Suprapubic skin (tissue), 4 donors: ENCODE results near the gene TMEM62.

Experiments
- EP300 ChIP-seq: sonication (generic); formaldehyde crosslinking; IDR thresholded peaks from one replicate; pipeline ENCODE4 v1.6.1; 2017; ENCODE audit warnings: antibody characterized with exemption
- POLR2A ChIP-seq, 2 donors: fragments of 450-650 bp; IDR thresholded peaks; one replicate each; pipeline ENCODE4 v1.6.1; 2017; ENCODE audit warnings: antibody characterized with exemption in 2 of 2, mild to moderate bottlenecking in 2 of 2, moderate library complexity in 2 of 2
- POLR2AphosphoS5 ChIP-seq, 3 donors: sonication (generic); formaldehyde crosslinking; IDR thresholded peaks; one replicate each; pipeline ENCODE4 v1.6.1; 2017; ENCODE audit warnings: antibody characterized with exemption in 3 of 3
- TF ChIP-seq, protein P1 (sequence below), 2 donors: fragments of 200-600 bp in 1 of 2; fragments of 450-650 bp in 1 of 2; sonication (generic) in 1 of 2; IDR thresholded peaks; one replicate each; pipeline ENCODE4 v1.5.1; 2016 to 2019; ENCODE audit warnings: antibody characterized with exemption in 2 of 2, mild to moderate bottlenecking in 1 of 2, moderate library complexity in 1 of 2

DNA sequence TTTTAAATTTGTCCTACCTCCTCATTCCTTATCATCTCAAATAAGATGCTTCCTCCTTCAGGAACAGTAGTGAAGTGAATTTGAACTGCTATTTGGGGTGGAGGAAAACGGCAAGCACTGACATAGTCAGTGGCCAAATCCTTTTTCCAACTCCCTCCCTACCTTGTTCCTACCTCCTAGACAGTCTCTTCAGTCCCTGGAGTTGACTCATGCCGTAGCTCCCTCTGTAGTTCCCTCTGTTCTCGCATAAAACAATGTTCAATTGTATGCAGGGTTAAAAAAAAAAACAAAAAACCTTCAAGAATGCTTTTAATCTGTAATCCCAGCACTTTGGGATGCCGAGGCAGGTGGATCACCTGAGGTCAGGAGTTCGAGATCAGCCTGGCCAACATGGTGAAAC lies 29.0 kb upstream of the TMEM62 start:
- no peak for TF ChIP-seq POLR2AphosphoS5 (IDR thresholded peaks at IDR 0.05)
- TF ChIP-seq, protein P1, sequence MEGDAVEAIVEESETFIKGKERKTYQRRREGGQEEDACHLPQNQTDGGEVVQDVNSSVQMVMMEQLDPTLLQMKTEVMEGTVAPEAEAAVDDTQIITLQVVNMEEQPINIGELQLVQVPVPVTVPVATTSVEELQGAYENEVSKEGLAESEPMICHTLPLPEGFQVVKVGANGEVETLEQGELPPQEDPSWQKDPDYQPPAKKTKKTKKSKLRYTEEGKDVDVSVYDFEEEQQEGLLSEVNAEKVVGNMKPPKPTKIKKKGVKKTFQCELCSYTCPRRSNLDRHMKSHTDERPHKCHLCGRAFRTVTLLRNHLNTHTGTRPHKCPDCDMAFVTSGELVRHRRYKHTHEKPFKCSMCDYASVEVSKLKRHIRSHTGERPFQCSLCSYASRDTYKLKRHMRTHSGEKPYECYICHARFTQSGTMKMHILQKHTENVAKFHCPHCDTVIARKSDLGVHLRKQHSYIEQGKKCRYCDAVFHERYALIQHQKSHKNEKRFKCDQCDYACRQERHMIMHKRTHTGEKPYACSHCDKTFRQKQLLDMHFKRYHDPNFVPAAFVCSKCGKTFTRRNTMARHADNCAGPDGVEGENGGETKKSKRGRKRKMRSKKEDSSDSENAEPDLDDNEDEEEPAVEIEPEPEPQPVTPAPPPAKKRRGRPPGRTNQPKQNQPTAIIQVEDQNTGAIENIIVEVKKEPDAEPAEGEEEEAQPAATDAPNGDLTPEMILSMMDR (IDR thresholded peaks at IDR 0.05): no peak
- TF ChIP-seq POLR2A (IDR thresholded peaks at IDR 0.05): no peak
- no peak for TF ChIP-seq EP300
